ENCODE data around the gene GNG7. TPM values are rescaled to one million over a fixed set of nuclear protein-coding genes. Genes with fewer than 3 reads are reported as not detected.

GNG7 gene
- total and polyA plus RNA-seq, 8 donors: 4.0 to 8.8 (median 6.0) TPM

GRCh38 chr19:2638417-2638940 lies 64.0 kb downstream of the GNG7 start:
- FAIRE-seq (no peak), ATAC-seq (no peak), DNase-seq (peak in 1 of 6 donors; percentile 12)
- no peaks in the 10 kb centered on the region for H3K9me3 ChIP-seq
- WGBS, 2 donors: 32 to 33% methylated on average over 3 of the region's 3 CpGs
- TF ChIP-seq CTCF (IDR thresholded peaks at IDR 0.05): no peak
- no peaks in the 10 kb centered on the region for H3K36me3 ChIP-seq
- H3K27ac ChIP-seq: no peak overlapping the region
- peaks cover 0 to 7% (median 0%) of the 10 kb centered on the region in 3 donors for H3K4me1 ChIP-seq
- H3K4me3 ChIP-seq: no peak overlapping the region
- intact Hi-C loops (cut with DNase I): no loop called here
- H3K27me3 ChIP-seq: no peaks in the 10 kb centered on the region

- peak; percentile 42 to 88 (median 70) for DNase-seq
Observed at GRCh38 chr19:2636897-2637683, 65.4 kb downstream of the GNG7 start.

GRCh38 chr19:2636141-2636896 lies 66.2 kb downstream of the GNG7 start:
- ATAC-seq (no peak), DNase-seq (peak in 1 of 6 donors; percentile 48), FAIRE-seq (no peak)
- H3K36me3 ChIP-seq: no peaks in the 10 kb centered on the region
- no peak overlapping the region for H3K27ac ChIP-seq
- no peaks in the 10 kb centered on the region for H3K27me3 ChIP-seq
- peaks cover 0 to 7% (median 0%) of the 10 kb centered on the region in 3 donors for H3K4me1 ChIP-seq
- TF ChIP-seq CTCF (IDR thresholded peaks at IDR 0.05): no peak
- no peak overlapping the region for H3K4me3 ChIP-seq
- 75 to 78% methylated on average over 10 of the region's 10 CpGs for WGBS, 2 donors
- no peaks in the 10 kb centered on the region for H3K9me3 ChIP-seq
- intact Hi-C loops (cut with DNase I): no loop called here

More at GRCh38 chr19:2636897-2637683, 65.4 kb downstream of the GNG7 start:
- no peak overlapping the region for H3K4me3 ChIP-seq
- H3K27ac ChIP-seq: no peak overlapping the region
- 17 to 20% methylated on average over 30 to 37 of the region's 37 CpGs for WGBS, 2 donors
- H3K27me3 ChIP-seq: no peaks in the 10 kb centered on the region
- FAIRE-seq (no peak), ATAC-seq (peak; percentile 46 to 87 (median 78))
- peaks cover 0 to 7% (median 0%) of the 10 kb centered on the region in 3 donors for H3K4me1 ChIP-seq
- peak; percentile 50 to 69 (median 62) for TF ChIP-seq CTCF (IDR thresholded peaks at IDR 0.05)
- no peaks in the 10 kb centered on the region for H3K36me3 ChIP-seq
- intact Hi-C loops (cut with DNase I): no loop called here
- H3K9me3 ChIP-seq: no peaks in the 10 kb centered on the region

- H3K9me3 ChIP-seq: no peaks in the 10 kb centered on the region
- H3K27ac ChIP-seq: peak overlapping the region in 3 of 4 donors; percentile 7 to 49 (median 34)
- 68% methylated on average over 9 of the region's 9 CpGs for WGBS, 2 donors
- ATAC-seq (no peak), DNase-seq (peak in 1 of 6 donors; percentile 46), FAIRE-seq (no peak)
- H3K36me3 ChIP-seq: no peaks in the 10 kb centered on the region
- peaks cover 0 to 7% (median 0%) of the 10 kb centered on the region in 3 donors for H3K4me1 ChIP-seq
- TF ChIP-seq CTCF (IDR thresholded peaks at IDR 0.05): no peak
- no peaks in the 10 kb centered on the region for H3K27me3 ChIP-seq
- peak overlapping the region in 1 of 4 donors; percentile 12 for H3K4me3 ChIP-seq
- intact Hi-C loops (cut with DNase I): no loop called here
Observed at GRCh38 chr19:2634960-2635359, 67.5 kb downstream of the GNG7 start.

Measured in pancreas (tissue), 10 donors.